NT2/D1 (cell line): ENCODE data around the gene ATM.
A peak's percentile ranks its signal among the peaks of the same experiment; 100 is the strongest.
"Not testable (repeated sequence)": the region's sequence is repeated elsewhere in the genome, so short reads cannot be mapped to it uniquely, and the experiment has no call there.

ENCODE experiments used
- DNase-seq: peaks from one replicate; pipeline ENCODE4 v3.0.0-alpha.2; 2011; ENCODE audit warnings: low read depth, low spot score
- H3K27me3 ChIP-seq: 2 replicates; pipeline ENCODE4 v1.6.0; 2011; ENCODE audit warnings: mild to moderate bottlenecking; ENCODE audit not compliant: insufficient read length, insufficient read depth
- H3K36me3 ChIP-seq: 2 replicates; pipeline ENCODE4 v1.6.1; 2011; ENCODE audit warnings: mild to moderate bottlenecking, low read length, mixed read lengths; ENCODE audit not compliant: insufficient read depth, insufficient read length
- H3K4me1 ChIP-seq: 2 replicates; pipeline ENCODE4 v1.5.1; 2011; ENCODE audit not compliant: insufficient read depth, insufficient read length
- H3K4me3 ChIP-seq: 2 replicates; pipeline ENCODE4 v1.5.1; 2011; ENCODE audit warnings: low read depth; ENCODE audit not compliant: insufficient read length
- H3K9ac ChIP-seq: 2 replicates; pipeline ENCODE4 v1.6.0; 2011; ENCODE audit warnings: low read depth; ENCODE audit not compliant: insufficient read length
- H3K9me3 ChIP-seq: 2 replicates; pipeline ENCODE4 v1.5.1; 2011; ENCODE audit warnings: mild to moderate bottlenecking, low read length; ENCODE audit not compliant: insufficient read depth
- SUZ12 ChIP-seq: IDR thresholded peaks from 2 replicates; pipeline ENCODE4 v1.6.1; 2011; ENCODE audit not compliant: insufficient read length, insufficient read depth; ENCODE audit errors: extremely low read depth
- YY1 ChIP-seq: IDR thresholded peaks from 2 replicates; pipeline ENCODE4 v1.6.1; 2011; ENCODE audit not compliant: insufficient read length, insufficient read depth
- ZNF274 ChIP-seq: IDR thresholded peaks from 2 replicates; pipeline ENCODE4 v1.6.1; 2011; ENCODE audit warnings: mild to moderate bottlenecking, low read depth, low read length

Gene ATM

GRCh38 chr11:108246308-108246707 lies 23.4 kb downstream of the ATM start:
- Histone ChIP-seq H3K4me3 (no peak overlapping the region), H3K36me3 (peaks cover 37% of the 10 kb centered on the region), H3K27me3 (no peaks in the 10 kb centered on the region), H3K9ac (no peak overlapping the region), H3K4me1 (no peaks in the 10 kb centered on the region), H3K9me3 (no peaks in the 10 kb centered on the region)
- TF ChIP-seq SUZ12 (no peak), ZNF274 (no peak), YY1 (no peak)
- DNase-seq: no peak

GRCh38 chr11:108246885-108247284 lies 24.0 kb downstream of the ATM start:
- Histone ChIP-seq H3K36me3 (peaks cover 42% of the 10 kb centered on the region), H3K4me1 (no peaks in the 10 kb centered on the region), H3K27me3 (no peaks in the 10 kb centered on the region), H3K9ac (no peak overlapping the region), H3K4me3 (no peak overlapping the region), H3K9me3 (no peaks in the 10 kb centered on the region)
- TF ChIP-seq SUZ12 (no peak), YY1 (no peak), ZNF274 (no peak)
- DNase-seq: no peak

- TF ChIP-seq ZNF274 (no peak), SUZ12 (no peak), YY1 (no peak)
- no peaks in the 10 kb centered on the region for H3K9me3 ChIP-seq
- no peaks in the 10 kb centered on the region for H3K27me3 ChIP-seq
Measured at GRCh38 chr11:108253176-108253575, 30.3 kb downstream of the ATM start.

GRCh38 chr11:108269583-108269982 lies 46.7 kb downstream of the ATM start:
- H3K27me3 ChIP-seq: no peaks in the 10 kb centered on the region
- H3K36me3 ChIP-seq: peaks cover 40% of the 10 kb centered on the region
- no peak for DNase-seq
- no peak overlapping the region for H3K9ac ChIP-seq
- TF ChIP-seq SUZ12 (no peak), ZNF274 (no peak), YY1 (no peak)
- no peaks in the 10 kb centered on the region for H3K9me3 ChIP-seq
- no peak overlapping the region for H3K4me3 ChIP-seq
- no peaks in the 10 kb centered on the region for H3K4me1 ChIP-seq

More at GRCh38 chr11:108253176-108253575, 30.3 kb downstream of the ATM start:
- no peak for DNase-seq
- Histone ChIP-seq H3K4me3 (no peak overlapping the region), H3K4me1 (no peaks in the 10 kb centered on the region), H3K9ac (no peak overlapping the region), H3K36me3 (peaks cover 75% of the 10 kb centered on the region)

GRCh38 chr11:108276985-108277616 lies 54.2 kb downstream of the ATM start:
- not testable (repeated sequence) for H3K9ac ChIP-seq, H3K27me3 ChIP-seq, H3K4me3 ChIP-seq, H3K4me1 ChIP-seq, H3K9me3 ChIP-seq
- DNase-seq: peak; percentile 25
- peaks cover 21% of the 10 kb centered on the region for H3K36me3 ChIP-seq

GRCh38 chr11:108278546-108278945 lies 55.7 kb downstream of the ATM start:
- peaks cover 16% of the 10 kb centered on the region for H3K36me3 ChIP-seq
- H3K4me3 ChIP-seq: no peak overlapping the region
- no peaks in the 10 kb centered on the region for H3K9me3 ChIP-seq
- TF ChIP-seq YY1 (no peak), SUZ12 (no peak), ZNF274 (no peak)
- peaks cover 2% of the 10 kb centered on the region for H3K4me1 ChIP-seq
- DNase-seq: no peak
- no peak overlapping the region for H3K9ac ChIP-seq
- H3K27me3 ChIP-seq: no peaks in the 10 kb centered on the region

GRCh38 chr11:108278954-108279353 lies 56.1 kb downstream of the ATM start:
- Histone ChIP-seq H3K9ac (no peak overlapping the region), H3K4me1 (peaks cover 2% of the 10 kb centered on the region), H3K27me3 (no peaks in the 10 kb centered on the region), H3K4me3 (no peak overlapping the region), H3K9me3 (no peaks in the 10 kb centered on the region), H3K36me3 (peaks cover 17% of the 10 kb centered on the region)
- TF ChIP-seq ZNF274: no peak
- no peak for TF ChIP-seq SUZ12
- no peak for TF ChIP-seq YY1
- no peak for DNase-seq

- peaks cover 42% of the 10 kb centered on the region for H3K36me3 ChIP-seq
- H3K9me3 ChIP-seq: no peaks in the 10 kb centered on the region
- H3K4me1 ChIP-seq: no peaks in the 10 kb centered on the region
- H3K27me3 ChIP-seq: no peaks in the 10 kb centered on the region
- H3K9ac ChIP-seq: no peak overlapping the region
- H3K4me3 ChIP-seq: no peak overlapping the region
- TF ChIP-seq SUZ12 (no peak), ZNF274 (no peak), YY1 (no peak)
- DNase-seq: no peak
Measured at GRCh38 chr11:108286370-108286769, 63.5 kb downstream of the ATM start.
